Stimulated activated CD8-positive, alpha-beta memory T cell treated with anti-CD3 and anti-CD28 coated beads, Interleukin-15, amount 100 ng/mL, for 1 hour (primary cell): Measurements from ENCODE around the gene TMUB1.

Experiments used
- DNase-seq: peaks from one replicate; pipeline ENCODE4 v3.0.0-alpha.2; 2020; ENCODE audit warnings: low read depth

The TMUB1 gene

GRCh38 chr7:151083071-151083823 lies at the start of gene TMUB1:
Gene TMUB1, minus strand, starts transcription at chr7:151083493. Its CDS starts 930 bp downstream, at chr7:151082563.
- peak; percentile 61 for DNase-seq

- DNase-seq = no peak
Measured at GRCh38 chr7:151132461-151133205, 49.3 kb upstream of the TMUB1 start.

- no peak for DNase-seq
Measured at GRCh38 chr7:151131592-151132293, 48.5 kb upstream of the TMUB1 start.

- no peak for DNase-seq
Measured at GRCh38 chr7:151131224-151131591, 47.9 kb upstream of the TMUB1 start.

- no peak for DNase-seq
Measured at GRCh38 chr7:151130741-151131157, 47.5 kb upstream of the TMUB1 start.

- no peak for DNase-seq
Measured at GRCh38 chr7:151129960-151130591, 46.8 kb upstream of the TMUB1 start.

- no peak for DNase-seq
Measured at GRCh38 chr7:151129117-151129959, 46.0 kb upstream of the TMUB1 start.

- DNase-seq = no peak
Measured at GRCh38 chr7:151128716-151129115, 45.4 kb upstream of the TMUB1 start.

GRCh38 chr7:151128144-151128543 lies 44.9 kb upstream of the TMUB1 start:
- no peak for DNase-seq

- DNase-seq = no peak
Measured at GRCh38 chr7:151126491-151127137, 43.3 kb upstream of the TMUB1 start.

GRCh38 chr7:151125846-151126481 lies 42.7 kb upstream of the TMUB1 start:
- DNase-seq = no peak

GRCh38 chr7:151125470-151125845 lies 42.2 kb upstream of the TMUB1 start:
- DNase-seq = no peak

- DNase-seq = no peak
Measured at GRCh38 chr7:151124899-151125399, 41.7 kb upstream of the TMUB1 start.

GRCh38 chr7:151124481-151124880 lies 41.2 kb upstream of the TMUB1 start:
- no peak for DNase-seq

- DNase-seq = peak; percentile 70
Measured at GRCh38 chr7:151123822-151124464, 40.6 kb upstream of the TMUB1 start.

GRCh38 chr7:151123158-151123821 lies 40.0 kb upstream of the TMUB1 start:
- DNase-seq = no peak

- DNase-seq = no peak
Measured at GRCh38 chr7:151122796-151123157, 39.5 kb upstream of the TMUB1 start.

GRCh38 chr7:151122276-151122675 lies 39.0 kb upstream of the TMUB1 start:
- DNase-seq = no peak
